Activated CD8-positive, alpha-beta T cell treated with anti-CD3 and anti-CD28 coated beads, Interleukin-2, amount 10 ng/mL, durations not matched to agents 7 days and 5 days (primary cell): Measurements from ENCODE around the gene ZNF444. TPM values are rescaled to one million over a fixed set of nuclear protein-coding genes. Genes with fewer than 3 reads are reported as not detected.
"Not testable (repeated sequence)": the region's sequence is repeated elsewhere in the genome, so short reads cannot be mapped to it uniquely, and the experiment has no call there.

Experiments
- ATAC-seq: fragments of 150-1000 bp; cut with Tn5 transposase; one replicate; pipeline ENCODE4 v1.10.0; 2021; ENCODE audit warnings: moderate library complexity
- CTCF ChIA-PET: fragments of 350-600 bp; sonication (Branson Sonifier 250); formaldehyde crosslinking; loops from one replicate; lab custom pipeline; 2021; ENCODE audit warnings: antibody characterized with exemption; lab: Charles Lee
- POLR2A ChIA-PET: fragments of 350-600 bp; sonication (Branson Sonifier 250); formaldehyde crosslinking; loops from one replicate; lab custom pipeline; 2021; ENCODE audit warnings: antibody characterized with exemption; lab: Charles Lee
- DNase-seq: peaks from one replicate; pipeline ENCODE4 v3.0.0-alpha.2; 2020
- H3K27ac Mint-ChIP-seq: one replicate; pipeline ENCODE4 v1.8.0; 2021; ENCODE audit warnings: mild to moderate bottlenecking, mixed read lengths
- H3K27me3 Mint-ChIP-seq: one replicate; pipeline ENCODE4 v1.8.0; 2021; ENCODE audit warnings: low read depth, mixed read lengths
- H3K36me3 Mint-ChIP-seq: one replicate; pipeline ENCODE4 v1.8.0; 2021; ENCODE audit warnings: low read depth, mixed read lengths
- H3K4me1 Mint-ChIP-seq: one replicate; pipeline ENCODE4 v1.8.0; 2021; ENCODE audit warnings: low read depth, mixed read lengths
- H3K4me3 Mint-ChIP-seq: one replicate; pipeline ENCODE4 v1.8.0; 2021; ENCODE audit warnings: mild to moderate bottlenecking, mixed read lengths
- H3K9me3 Mint-ChIP-seq: one replicate; pipeline ENCODE4 v1.8.0; 2022; ENCODE audit warnings: mixed read lengths; ENCODE audit not compliant: insufficient read depth
- total RNA-seq, 2 experiments: library from RNA; stranded (reverse); gene quantifications; one replicate each; pipeline ENCODE4 v1.2.3, GENCODE V29; 2021

The ZNF444 gene
- total RNA-seq, 2 experiments from 2014 or later: 29.3 to 30.1 TPM

- DNase-seq (no peak), ATAC-seq (no peak)
- CTCF ChIA-PET: interaction anchor here (1.0 kb wide), 1 partner anchor 62 kb away, joined by 3 read pairs; no protein-coding TSS in a partner anchor
- H3K4me1 Mint-ChIP-seq: peaks cover 40% of the 10 kb centered on the region
- no peak overlapping the region for H3K4me3 Mint-ChIP-seq
- POLR2A ChIA-PET: interaction anchor here (1.5 kb wide), 1 partner anchor 22 kb away, joined by 7 read pairs; no protein-coding TSS in a partner anchor
- no peaks in the 10 kb centered on the region for H3K9me3 Mint-ChIP-seq
- peak overlapping the region; percentile 30 for H3K27ac Mint-ChIP-seq
- H3K27me3 Mint-ChIP-seq: no peaks in the 10 kb centered on the region
- H3K36me3 Mint-ChIP-seq: peaks cover 1% of the 10 kb centered on the region
Measured at GRCh38 chr19:56142897-56143434, 1.9 kb downstream of the ZNF444 start.

GRCh38 chr19:56144376-56144775, 3.3 kb downstream of the ZNF444 start:
- no peak overlapping the region for H3K4me3 Mint-ChIP-seq
- ChIA-PET POLR2A (no interaction called here), CTCF (no interaction called here)
- peaks cover 7% of the 10 kb centered on the region for H3K36me3 Mint-ChIP-seq
- ATAC-seq: no peak
- H3K27me3 Mint-ChIP-seq: no peaks in the 10 kb centered on the region
- DNase-seq: no peak
- H3K4me1 Mint-ChIP-seq: peaks cover 38% of the 10 kb centered on the region
- peak overlapping the region; percentile 13 for H3K27ac Mint-ChIP-seq
- no peaks in the 10 kb centered on the region for H3K9me3 Mint-ChIP-seq

GRCh38 chr19:56144831-56145230, 3.7 kb downstream of the ZNF444 start:
- Mint-ChIP-seq H3K4me1 (peaks cover 35% of the 10 kb centered on the region), H3K9me3 (no peaks in the 10 kb centered on the region), H3K27ac (no peak overlapping the region), H3K36me3 (peaks cover 11% of the 10 kb centered on the region), H3K4me3 (no peak overlapping the region), H3K27me3 (no peaks in the 10 kb centered on the region)
- ATAC-seq: no peak
- CTCF ChIA-PET: no interaction called here
- POLR2A ChIA-PET: no interaction called here
- no peak for DNase-seq

GRCh38 chr19:56145698-56146097, 4.6 kb downstream of the ZNF444 start:
- no peak for ATAC-seq
- ChIA-PET POLR2A (no interaction called here), CTCF (no interaction called here)
- peaks cover 28% of the 10 kb centered on the region for H3K4me1 Mint-ChIP-seq
- H3K27ac Mint-ChIP-seq: no peak overlapping the region
- H3K4me3 Mint-ChIP-seq: no peak overlapping the region
- H3K27me3 Mint-ChIP-seq: no peaks in the 10 kb centered on the region
- H3K9me3 Mint-ChIP-seq: no peaks in the 10 kb centered on the region
- peaks cover 15% of the 10 kb centered on the region for H3K36me3 Mint-ChIP-seq
- DNase-seq: no peak

GRCh38 chr19:56146904-56147303, 5.8 kb downstream of the ZNF444 start:
- no peak for ATAC-seq
- H3K9me3 Mint-ChIP-seq: no peaks in the 10 kb centered on the region

GRCh38 chr19:56147307-56147706, 6.2 kb downstream of the ZNF444 start:
- peaks cover 22% of the 10 kb centered on the region for H3K4me1 Mint-ChIP-seq
- H3K27ac Mint-ChIP-seq: no peak overlapping the region
- H3K36me3 Mint-ChIP-seq: peaks cover 15% of the 10 kb centered on the region
- H3K9me3 Mint-ChIP-seq: no peaks in the 10 kb centered on the region
- ChIA-PET CTCF (no interaction called here), POLR2A (no interaction called here)
- ATAC-seq: no peak
- DNase-seq: no peak
- no peaks in the 10 kb centered on the region for H3K27me3 Mint-ChIP-seq
- no peak overlapping the region for H3K4me3 Mint-ChIP-seq

More at GRCh38 chr19:56146904-56147303, 5.8 kb downstream of the ZNF444 start:
- H3K27ac Mint-ChIP-seq: no peak overlapping the region
- H3K4me1 Mint-ChIP-seq: peaks cover 25% of the 10 kb centered on the region
- H3K27me3 Mint-ChIP-seq: no peaks in the 10 kb centered on the region
- no peak for DNase-seq
- ChIA-PET CTCF (no interaction called here), POLR2A (no interaction called here)
- peaks cover 15% of the 10 kb centered on the region for H3K36me3 Mint-ChIP-seq
- no peak overlapping the region for H3K4me3 Mint-ChIP-seq

- H3K4me3 Mint-ChIP-seq: no peak overlapping the region
- H3K27me3 Mint-ChIP-seq: no peaks in the 10 kb centered on the region
- no peak overlapping the region for H3K27ac Mint-ChIP-seq
- ChIA-PET POLR2A (no interaction called here), CTCF (no interaction called here)
- peaks cover 22% of the 10 kb centered on the region for H3K4me1 Mint-ChIP-seq
- ATAC-seq (no peak), DNase-seq (no peak)
- peaks cover 15% of the 10 kb centered on the region for H3K36me3 Mint-ChIP-seq
- H3K9me3 Mint-ChIP-seq: no peaks in the 10 kb centered on the region
Measured at GRCh38 chr19:56148096-56148495, 7.0 kb downstream of the ZNF444 start.

GRCh38 chr19:56148955-56149655, 8.0 kb downstream of the ZNF444 start:
- Mint-ChIP-seq H3K36me3 (peaks cover 15% of the 10 kb centered on the region), H3K4me1 (peaks cover 23% of the 10 kb centered on the region)
- POLR2A ChIA-PET, H3K9me3 Mint-ChIP-seq, H3K27ac Mint-ChIP-seq, DNase-seq, H3K4me3 Mint-ChIP-seq, CTCF ChIA-PET, ATAC-seq, H3K27me3 Mint-ChIP-seq: not testable (repeated sequence)

GRCh38 chr19:56149656-56150038, 8.6 kb downstream of the ZNF444 start:
- H3K27ac Mint-ChIP-seq: peak overlapping the region; percentile 67
- CTCF ChIA-PET: no interaction called here
- POLR2A ChIA-PET: no interaction called here
- H3K36me3 Mint-ChIP-seq: peaks cover 15% of the 10 kb centered on the region
- no peak for ATAC-seq
- no peak overlapping the region for H3K4me3 Mint-ChIP-seq
- H3K27me3 Mint-ChIP-seq: no peaks in the 10 kb centered on the region
- no peak for DNase-seq
- H3K9me3 Mint-ChIP-seq: no peaks in the 10 kb centered on the region
- H3K4me1 Mint-ChIP-seq: peaks cover 17% of the 10 kb centered on the region

- no peaks in the 10 kb centered on the region for H3K27me3 Mint-ChIP-seq
- no peaks in the 10 kb centered on the region for H3K9me3 Mint-ChIP-seq
- no peak for ATAC-seq
- CTCF ChIA-PET: no interaction called here
- H3K4me3 Mint-ChIP-seq: no peak overlapping the region
- peaks cover 16% of the 10 kb centered on the region for H3K4me1 Mint-ChIP-seq
- H3K27ac Mint-ChIP-seq: no peak overlapping the region
- peaks cover 15% of the 10 kb centered on the region for H3K36me3 Mint-ChIP-seq
- POLR2A ChIA-PET: no interaction called here
- no peak for DNase-seq
Measured at GRCh38 chr19:56150358-56150757, 9.3 kb downstream of the ZNF444 start.

GRCh38 chr19:56152644-56153043, 11.6 kb downstream of the ZNF444 start:
- H3K27ac Mint-ChIP-seq: no peak overlapping the region
- ATAC-seq (no peak), DNase-seq (no peak)
- H3K4me3 Mint-ChIP-seq: no peak overlapping the region
- H3K9me3 Mint-ChIP-seq: no peaks in the 10 kb centered on the region
- POLR2A ChIA-PET: no interaction called here
- H3K4me1 Mint-ChIP-seq: peaks cover 16% of the 10 kb centered on the region
- no peaks in the 10 kb centered on the region for H3K27me3 Mint-ChIP-seq
- CTCF ChIA-PET: interaction anchor here (1.0 kb wide), 1 partner anchor 15 kb away, joined by 3 read pairs; no protein-coding TSS in a partner anchor
- peaks cover 15% of the 10 kb centered on the region for H3K36me3 Mint-ChIP-seq

- DNase-seq (no peak), ATAC-seq (peak; percentile 30)
- ChIA-PET CTCF (interaction anchor here (1.0 kb wide), 1 partner anchor 15 kb away, joined by 3 read pairs; no protein-coding TSS in a partner anchor), POLR2A (no interaction called here)
- Mint-ChIP-seq H3K27me3 (no peaks in the 10 kb centered on the region), H3K36me3 (peaks cover 13% of the 10 kb centered on the region), H3K4me3 (no peak overlapping the region), H3K27ac (peak overlapping the region; percentile 69), H3K9me3 (no peaks in the 10 kb centered on the region), H3K4me1 (peaks cover 16% of the 10 kb centered on the region)
Measured at GRCh38 chr19:56153507-56153906, 12.4 kb downstream of the ZNF444 start.
